ENCODE measurements around the gene DPP4. TPM values are rescaled to one million over a fixed set of nuclear protein-coding genes. Genes with fewer than 3 reads are reported as not detected.

Gene DPP4
- total RNA-seq, 1 experiment from 2014 or later = 2.8 TPM

DNA sequence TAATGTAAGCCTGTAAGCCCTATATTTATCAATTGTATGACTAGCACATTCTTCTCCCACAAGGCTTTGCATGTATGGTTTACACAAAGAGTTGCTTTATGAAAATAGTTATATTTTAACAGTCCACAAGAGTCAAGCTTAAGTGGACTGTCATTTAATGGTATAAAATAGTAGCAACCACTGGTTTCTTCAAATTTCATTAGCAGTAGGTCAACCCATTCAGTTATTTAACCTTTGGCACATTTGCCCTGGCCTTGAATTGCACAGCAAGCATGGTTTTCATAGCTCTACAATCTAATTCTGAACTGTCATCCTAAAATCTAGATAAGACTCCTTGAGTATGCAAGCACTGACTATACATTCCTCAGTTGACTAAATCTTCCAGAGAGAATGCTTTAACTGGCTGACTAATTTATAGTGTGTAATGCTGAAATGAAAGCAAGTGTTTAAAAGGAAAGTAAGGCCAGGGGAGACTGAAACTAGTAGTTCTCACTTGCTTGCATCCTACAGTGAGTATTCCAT is 1.8 kb downstream of the DPP4 start:
- no peaks in the 10 kb centered on the region for H3K9me3 ChIP-seq (ENCODE audit: control insufficient read depth, low read depth, low read length)
- Mint-ChIP-seq H3K4me3 (no peak overlapping the region), H3K4me1 (peaks cover 34 to 38% of the 10 kb centered on the region in 2 experiments), H3K36me3 (ENCODE audit: insufficient read depth in 1 of 3, low read depth in 3 of 3) (no peaks in the 10 kb centered on the region), H3K9me3 (no peaks in the 10 kb centered on the region; a peak in 1 of 5 replicates), H3K27me3 (ENCODE audit: low read depth) (peaks cover 47% of the 10 kb centered on the region), H3K27ac (no peak overlapping the region)
- no peak overlapping the region for H2BK15ac ChIP-seq (ENCODE audit: low read depth, low read length)
- no peak overlapping the region for H3K18ac ChIP-seq (ENCODE audit: insufficient read length, low read depth, low read length)
- H3K9ac ChIP-seq (ENCODE audit: extremely low read depth, insufficient read length, low read length) = no peak overlapping the region
- no peak overlapping the region for H3K4me2 ChIP-seq (ENCODE audit: insufficient read depth, insufficient read length, low read length)
- H3K79me1 ChIP-seq (ENCODE audit: insufficient read depth, low read depth, low read length, poor library complexity, severe bottlenecking) = no peaks in the 10 kb centered on the region
- H3K23me2 ChIP-seq (ENCODE audit: insufficient read length, low read depth, low read length, poor library complexity, severe bottlenecking) = peaks cover 7% of the 10 kb centered on the region
- H3K56ac ChIP-seq (ENCODE audit: insufficient read length, low read depth, low read length) = no peak overlapping the region
- H4K20me1 ChIP-seq (ENCODE audit: control insufficient read depth, insufficient read depth, insufficient read length) = no peaks in the 10 kb centered on the region
- H2BK12ac ChIP-seq (ENCODE audit: insufficient read length, low read depth, low read length) = no peak overlapping the region
- no peaks in the 10 kb centered on the region for H3K79me2 ChIP-seq (ENCODE audit: insufficient read depth, low read length)
- no peak overlapping the region for H2AFZ ChIP-seq (ENCODE audit: low read length)
- DNase-seq = no peak
- no peak overlapping the region for H3K27ac ChIP-seq (ENCODE audit: insufficient read length, low read depth, low read length)
- H2AK5ac ChIP-seq (ENCODE audit: insufficient read length, low read length) = no peak overlapping the region
- no peak overlapping the region for H3K14ac ChIP-seq (ENCODE audit: insufficient read depth, low read length)
- TF ChIP-seq, protein P1, sequence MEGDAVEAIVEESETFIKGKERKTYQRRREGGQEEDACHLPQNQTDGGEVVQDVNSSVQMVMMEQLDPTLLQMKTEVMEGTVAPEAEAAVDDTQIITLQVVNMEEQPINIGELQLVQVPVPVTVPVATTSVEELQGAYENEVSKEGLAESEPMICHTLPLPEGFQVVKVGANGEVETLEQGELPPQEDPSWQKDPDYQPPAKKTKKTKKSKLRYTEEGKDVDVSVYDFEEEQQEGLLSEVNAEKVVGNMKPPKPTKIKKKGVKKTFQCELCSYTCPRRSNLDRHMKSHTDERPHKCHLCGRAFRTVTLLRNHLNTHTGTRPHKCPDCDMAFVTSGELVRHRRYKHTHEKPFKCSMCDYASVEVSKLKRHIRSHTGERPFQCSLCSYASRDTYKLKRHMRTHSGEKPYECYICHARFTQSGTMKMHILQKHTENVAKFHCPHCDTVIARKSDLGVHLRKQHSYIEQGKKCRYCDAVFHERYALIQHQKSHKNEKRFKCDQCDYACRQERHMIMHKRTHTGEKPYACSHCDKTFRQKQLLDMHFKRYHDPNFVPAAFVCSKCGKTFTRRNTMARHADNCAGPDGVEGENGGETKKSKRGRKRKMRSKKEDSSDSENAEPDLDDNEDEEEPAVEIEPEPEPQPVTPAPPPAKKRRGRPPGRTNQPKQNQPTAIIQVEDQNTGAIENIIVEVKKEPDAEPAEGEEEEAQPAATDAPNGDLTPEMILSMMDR (conservative IDR thresholded peaks at IDR 0.05) = no peak
- H4K91ac ChIP-seq (ENCODE audit: insufficient read length, low read depth, low read length) = no peak overlapping the region
- H2BK5ac ChIP-seq (ENCODE audit: insufficient read length, low read length) = no peak overlapping the region
- H3K4me1 ChIP-seq (ENCODE audit: insufficient read depth, low read length) = peaks cover 3% of the 10 kb centered on the region; the same call in 1 of the 2 replicates
- peaks cover 7% of the 10 kb centered on the region; the same call in 1 of the 2 replicates for H3K27me3 ChIP-seq (ENCODE audit: insufficient read depth, low read length)
- H4K5ac ChIP-seq (ENCODE audit: insufficient read length, low read depth, low read length) = no peak overlapping the region
- H4K8ac ChIP-seq (replicated peaks; ENCODE audit: insufficient read length, low read depth, low read length) = no peak overlapping the region
- no peak overlapping the region for H2BK120ac ChIP-seq (ENCODE audit: low read depth, low read length, poor library complexity, severe bottlenecking)
- H2BK20ac ChIP-seq (ENCODE audit: low read depth, low read length, poor library complexity, severe bottlenecking) = no peak overlapping the region
- H3T11ph ChIP-seq (ENCODE audit: low read length) = no peak overlapping the region
- no peak overlapping the region for H3K23ac ChIP-seq (ENCODE audit: insufficient read length, low read depth, low read length)
- H3K4ac ChIP-seq (ENCODE audit: low read depth, low read length) = no peak overlapping the region

Data from H9 (cell line).